Gastroesophageal sphincter (tissue), 3 donors: Measurements from ENCODE around the gene C16orf92.

Experiments
- POLR2A ChIP-seq, 2 donors: fragments of 450-650 bp; IDR thresholded peaks; one replicate each; pipeline ENCODE4 v1.6.1; 2017; ENCODE audit warnings: antibody characterized with exemption in 2 of 2, mild to moderate bottlenecking in 2 of 2, moderate library complexity in 1 of 2
- POLR2AphosphoS5 ChIP-seq: sonication (generic); formaldehyde crosslinking; IDR thresholded peaks from one replicate; pipeline ENCODE4 v1.6.1; 2017; ENCODE audit warnings: antibody characterized with exemption
- TF ChIP-seq, protein P1 (sequence below), 4 experiments: fragments of 200-600 bp in 2 of 4; fragments of 450-650 bp in 2 of 4; sonication (generic) in 1 of 4; IDR thresholded peaks; one replicate each; pipeline ENCODE4 v1.5.1; 2017 to 2019; ENCODE audit warnings: antibody characterized with exemption in 4 of 4, mild to moderate bottlenecking in 2 of 4, moderate library complexity in 2 of 4

DNA sequence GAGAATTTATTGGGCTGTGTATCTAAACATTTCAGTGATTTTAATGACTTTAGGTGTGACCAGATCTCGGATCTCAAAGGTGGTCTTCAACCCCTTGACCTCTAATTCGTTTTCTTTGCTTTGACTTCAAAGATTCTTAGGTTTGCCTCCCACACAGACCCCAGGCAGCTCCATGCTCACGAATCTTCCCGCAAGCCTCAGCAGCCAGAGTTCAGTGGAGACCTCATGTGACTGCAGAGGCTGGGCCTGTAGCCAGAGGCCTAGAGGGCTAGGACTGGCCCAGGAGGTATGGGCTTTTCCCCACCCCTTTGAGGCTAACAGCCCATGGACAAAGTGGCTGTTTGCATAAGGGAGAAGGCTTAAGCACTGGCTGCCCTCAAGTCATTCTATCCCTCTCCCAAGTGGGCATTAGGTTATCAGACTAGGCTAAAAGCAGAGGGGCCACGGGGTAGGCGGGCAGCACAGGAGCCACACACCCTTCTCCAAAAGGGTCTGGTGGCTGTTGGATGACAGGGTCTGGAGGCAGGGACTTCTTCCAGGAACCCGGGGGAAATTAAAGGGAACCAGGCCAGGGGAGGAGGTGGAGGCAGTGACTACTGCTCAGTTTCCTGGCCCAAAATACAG lies 30.5 kb upstream of the C16orf92 start:
- TF ChIP-seq, protein P1, sequence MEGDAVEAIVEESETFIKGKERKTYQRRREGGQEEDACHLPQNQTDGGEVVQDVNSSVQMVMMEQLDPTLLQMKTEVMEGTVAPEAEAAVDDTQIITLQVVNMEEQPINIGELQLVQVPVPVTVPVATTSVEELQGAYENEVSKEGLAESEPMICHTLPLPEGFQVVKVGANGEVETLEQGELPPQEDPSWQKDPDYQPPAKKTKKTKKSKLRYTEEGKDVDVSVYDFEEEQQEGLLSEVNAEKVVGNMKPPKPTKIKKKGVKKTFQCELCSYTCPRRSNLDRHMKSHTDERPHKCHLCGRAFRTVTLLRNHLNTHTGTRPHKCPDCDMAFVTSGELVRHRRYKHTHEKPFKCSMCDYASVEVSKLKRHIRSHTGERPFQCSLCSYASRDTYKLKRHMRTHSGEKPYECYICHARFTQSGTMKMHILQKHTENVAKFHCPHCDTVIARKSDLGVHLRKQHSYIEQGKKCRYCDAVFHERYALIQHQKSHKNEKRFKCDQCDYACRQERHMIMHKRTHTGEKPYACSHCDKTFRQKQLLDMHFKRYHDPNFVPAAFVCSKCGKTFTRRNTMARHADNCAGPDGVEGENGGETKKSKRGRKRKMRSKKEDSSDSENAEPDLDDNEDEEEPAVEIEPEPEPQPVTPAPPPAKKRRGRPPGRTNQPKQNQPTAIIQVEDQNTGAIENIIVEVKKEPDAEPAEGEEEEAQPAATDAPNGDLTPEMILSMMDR (IDR thresholded peaks at IDR 0.05), result no peak
- TF ChIP-seq POLR2A (IDR thresholded peaks at IDR 0.05) (no peak), POLR2AphosphoS5 (no peak)
